Kidney glomerular epithelial cell (primary cell): ENCODE measurements around the gene RBFA.
"Not testable (repeated sequence)": the region's sequence is repeated elsewhere in the genome, so short reads cannot be mapped to it uniquely, and the experiment has no call there.

Source experiments
- DNase-seq: peaks from one replicate; lab custom pipeline; 2025; lab: John Stamatoyannopoulos, UW

RBFA gene, protein sequence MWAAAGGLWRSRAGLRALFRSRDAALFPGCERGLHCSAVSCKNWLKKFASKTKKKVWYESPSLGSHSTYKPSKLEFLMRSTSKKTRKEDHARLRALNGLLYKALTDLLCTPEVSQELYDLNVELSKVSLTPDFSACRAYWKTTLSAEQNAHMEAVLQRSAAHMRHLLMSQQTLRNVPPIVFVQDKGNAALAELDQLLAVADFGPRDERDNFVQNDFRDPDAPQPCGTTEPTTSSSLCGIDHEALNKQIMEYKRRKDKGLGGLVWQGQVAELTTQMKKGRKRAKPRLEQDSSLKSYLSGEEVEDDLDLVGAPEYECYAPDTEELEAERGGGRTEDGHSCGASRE

DNA sequence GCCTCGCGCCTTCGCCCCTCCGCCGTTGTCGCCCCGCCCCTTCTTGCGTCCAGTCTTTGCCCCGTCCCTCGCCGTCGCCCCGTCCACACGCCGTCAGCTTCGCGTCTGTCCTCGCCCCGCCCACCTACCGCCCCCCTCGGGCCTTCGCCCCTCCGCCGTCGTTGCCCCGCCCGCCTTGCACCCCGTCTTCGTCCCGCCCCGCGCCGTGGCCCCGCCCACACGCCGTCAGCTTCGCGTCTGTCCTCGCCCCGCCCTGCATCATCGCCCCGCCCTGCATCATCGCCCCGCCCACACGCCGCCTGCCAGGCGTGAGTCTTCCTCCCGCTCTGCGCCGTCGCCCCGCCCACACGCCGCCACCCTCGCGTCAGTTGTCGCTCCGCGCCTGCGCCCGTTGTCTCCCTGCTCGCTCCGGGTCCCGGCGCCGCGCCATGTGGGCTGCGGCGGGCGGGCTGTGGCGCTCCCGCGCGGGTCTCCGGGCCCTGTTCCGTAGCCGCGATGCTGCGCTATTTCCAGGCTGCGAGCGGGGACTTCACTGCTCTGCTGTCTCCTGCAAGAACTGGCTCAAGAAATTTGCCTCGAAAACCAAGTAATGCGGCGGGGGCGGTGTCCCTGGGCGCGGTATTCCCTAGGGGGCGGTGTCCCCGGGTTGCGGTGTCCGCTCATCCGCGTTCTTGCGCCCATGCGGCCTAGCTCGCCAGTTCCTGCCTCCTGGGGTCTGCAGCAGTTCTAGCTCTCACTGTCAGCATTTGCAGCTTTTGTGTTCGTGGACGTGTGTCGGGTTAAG is at the start of gene RBFA:
RBFA (plus strand) TSS at position 367 of the 784 bp plus-strand sequence; CDS start at position 429, 62 bp downstream.
- DNase-seq, result peak; percentile 96

GRCh38 chr18:79985172-79985571 is 49.1 kb upstream of the RBFA start:
- no peak for DNase-seq

DNA sequence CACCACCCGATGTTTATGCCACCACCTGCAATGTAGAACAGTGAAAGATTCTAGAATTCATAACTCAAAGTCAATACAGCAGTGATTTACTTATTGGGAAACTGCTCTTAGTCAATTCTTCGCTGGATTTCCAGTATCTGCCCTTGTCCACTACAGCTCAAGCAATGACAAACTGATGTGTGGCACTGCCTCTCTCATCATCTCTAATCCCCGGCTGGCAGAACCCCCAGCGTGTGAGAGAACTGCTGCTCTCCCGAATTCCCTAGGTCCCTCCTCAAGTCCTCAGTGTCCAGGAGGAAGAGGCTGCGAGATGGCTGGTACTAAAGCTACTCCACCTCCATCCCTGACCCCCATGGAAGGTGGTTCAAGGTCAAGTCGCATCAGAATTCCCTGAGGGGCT is 47.5 kb upstream of the RBFA start:
- no peak for DNase-seq

GRCh38 chr18:79987566-79987965 is 46.7 kb upstream of the RBFA start:
- DNase-seq, result no peak

DNA sequence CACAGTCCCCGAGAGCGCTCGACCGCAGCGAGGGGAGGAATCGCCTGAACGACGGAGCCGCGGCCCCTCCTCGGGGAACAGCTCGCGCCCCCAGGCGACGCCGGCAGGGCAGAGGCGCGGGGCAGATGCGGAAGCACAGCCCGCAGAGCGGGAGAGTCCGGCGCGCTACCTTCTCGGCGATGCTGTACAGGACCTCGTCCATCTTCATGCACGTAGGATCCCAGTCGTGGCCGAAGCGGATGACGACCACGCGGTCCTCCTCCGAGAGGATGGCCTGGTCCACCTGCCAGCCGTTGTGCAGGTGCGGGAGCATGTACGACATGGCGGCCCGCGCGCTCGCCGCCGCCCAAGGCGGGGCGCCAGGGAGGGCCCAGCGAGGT is 46.2 kb upstream of the RBFA start:
- DNase-seq, result peak; percentile 66

- DNase-seq, result peak; percentile 72
Measured at GRCh38 chr18:79988451-79989194, 45.6 kb upstream of the RBFA start, which contains the start of gene TXNL4A. TSS of gene TXNL4A (minus strand) at chr18:79988563. CDS start at chr18:79988392, 171 bp downstream.

GRCh38 chr18:79989195-79989497 is 45.1 kb upstream of the RBFA start:
- no peak for DNase-seq

- no peak for DNase-seq
Measured at GRCh38 chr18:79991494-79991893, 42.7 kb upstream of the RBFA start.

- DNase-seq, result not testable (repeated sequence)
Measured at GRCh38 chr18:79999701-80000100, 34.5 kb upstream of the RBFA start.

- no peak for DNase-seq
Measured at GRCh38 chr18:80000877-80001276, 33.4 kb upstream of the RBFA start.

DNA sequence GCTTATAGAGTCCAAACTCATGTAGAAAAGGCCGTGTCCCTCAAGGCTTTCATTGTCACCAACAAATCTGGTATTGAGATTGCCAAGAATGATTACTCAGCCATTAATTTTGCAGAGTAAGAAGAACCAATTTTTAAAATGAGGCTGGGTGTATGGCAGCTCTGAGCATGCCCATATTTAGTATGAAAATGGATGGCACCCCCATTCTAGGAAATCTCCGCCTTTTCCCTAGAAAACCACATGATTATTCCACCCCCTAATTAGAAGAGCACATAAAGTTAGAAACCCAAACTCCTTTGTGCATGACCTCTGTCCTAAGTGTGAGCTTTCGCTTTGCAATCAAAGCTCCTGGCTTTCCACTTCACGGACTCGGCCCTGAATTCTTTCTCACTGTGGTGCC is 31.8 kb upstream of the RBFA start:
- DNase-seq, result no peak

GRCh38 chr18:80004600-80005342 is 29.5 kb upstream of the RBFA start:
- DNase-seq, result no peak

DNA sequence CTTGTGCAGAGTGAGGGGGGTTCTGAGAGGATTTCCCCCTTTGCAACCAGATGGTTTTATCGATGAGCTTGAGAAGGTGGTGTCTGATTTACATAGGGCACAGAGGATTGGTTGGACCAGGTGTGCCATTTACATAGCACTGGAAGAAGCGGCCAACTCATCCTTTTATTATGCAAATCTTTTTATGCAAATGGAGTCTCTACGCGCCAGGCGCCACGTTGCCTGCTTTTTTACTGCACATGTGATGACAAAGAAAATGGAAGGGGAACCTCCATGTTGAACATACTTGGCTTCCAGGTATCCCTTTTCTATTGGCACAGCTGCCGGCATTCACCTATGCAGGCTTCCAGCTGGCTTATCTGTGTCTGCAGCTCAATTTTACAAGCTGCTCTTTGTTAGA is 27.5 kb upstream of the RBFA start:
- DNase-seq, result no peak

GRCh38 chr18:80009661-80010550 is 24.3 kb upstream of the RBFA start:
- DNase-seq, result peak; percentile 84

- DNase-seq, result no peak
Measured at GRCh38 chr18:80010551-80010906, 23.7 kb upstream of the RBFA start.

GRCh38 chr18:80011496-80012137 is 22.6 kb upstream of the RBFA start:
- DNase-seq, result not testable (repeated sequence)

- DNase-seq, result no peak
Measured at GRCh38 chr18:80012714-80013113, 21.5 kb upstream of the RBFA start.

GRCh38 chr18:80022613-80023012 is 11.6 kb upstream of the RBFA start:
- no peak for DNase-seq

- DNase-seq, result no peak
Measured at GRCh38 chr18:80023173-80023572, 11.1 kb upstream of the RBFA start.

- DNase-seq, result no peak
Measured at GRCh38 chr18:80026363-80026762, 7.9 kb upstream of the RBFA start.

DNA sequence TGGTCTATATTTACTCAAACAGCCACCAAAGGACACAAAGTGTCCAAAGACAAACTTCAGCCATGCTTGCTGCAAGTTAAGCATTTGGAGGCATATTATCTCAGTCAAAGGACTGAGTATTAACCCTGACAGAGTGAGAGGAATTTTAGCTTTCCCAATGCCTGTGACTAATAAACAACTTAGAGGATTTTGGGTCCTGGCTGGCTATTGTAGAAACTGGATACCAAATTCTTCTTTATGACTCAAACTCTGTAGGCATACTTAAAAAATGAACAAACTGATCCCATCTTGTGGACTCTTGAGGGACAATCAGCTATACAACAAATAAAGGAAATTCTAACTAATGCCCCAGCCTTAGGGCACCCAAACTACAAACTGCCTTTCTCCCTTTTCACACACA is 6.5 kb upstream of the RBFA start:
- not testable (repeated sequence) for DNase-seq
